Large intestine (tissue), 3 donors: ENCODE data around the gene CDH23. TPM values are rescaled to one million over a fixed set of nuclear protein-coding genes. Genes with fewer than 3 reads are reported as not detected.
A peak's percentile ranks its signal among the peaks of the same experiment; 100 is the strongest.

Experiments
- DNase-seq, 2 donors: peaks; one replicate each; pipeline versions ENCODE4 v3.0.0 to v3.0.0-alpha.2; 2013
- H3K27ac ChIP-seq: one replicate; pipeline ENCODE4 v1.5.1; 2013; ENCODE audit warnings: low read length
- H3K27me3 ChIP-seq: 2 replicates; pipeline ENCODE4 v1.6.1; 2013; ENCODE audit warnings: low read length; ENCODE audit not compliant: control insufficient read depth, insufficient read depth
- H3K36me3 ChIP-seq: 2 replicates; pipeline ENCODE4 v1.6.1; 2013; ENCODE audit warnings: low read length; ENCODE audit not compliant: control insufficient read depth, insufficient read depth
- H3K4me1 ChIP-seq: one replicate; pipeline ENCODE4 v1.6.1; 2013; ENCODE audit warnings: low read length; ENCODE audit not compliant: control insufficient read depth, insufficient read depth
- H3K4me3 ChIP-seq: one replicate; pipeline ENCODE4 v1.5.1; 2013; ENCODE audit warnings: low read length
- H3K9me3 ChIP-seq: one replicate; pipeline ENCODE4 v1.6.1; 2013; ENCODE audit warnings: mild to moderate bottlenecking, low read depth, low read length, moderate library complexity; ENCODE audit not compliant: control insufficient read depth
- WGBS: methylation state at CpG from one replicate; pipeline ENCODE4 v1.1.5; 2013; ENCODE audit warnings: low lambda C conversion rate; ENCODE audit not compliant: insufficient coverage; 5-methylcytosine and 5-hydroxymethylcytosine counted together
- polyA plus RNA-seq: library from polyadenylated mRNA; unstranded; fragments of 120-200 nt; gene quantifications from one replicate; pipeline ENCODE4 v1.2.1, GENCODE V29; 2013

Gene CDH23
- polyA plus RNA-seq, 1 donor = 1.7 TPM

DNA sequence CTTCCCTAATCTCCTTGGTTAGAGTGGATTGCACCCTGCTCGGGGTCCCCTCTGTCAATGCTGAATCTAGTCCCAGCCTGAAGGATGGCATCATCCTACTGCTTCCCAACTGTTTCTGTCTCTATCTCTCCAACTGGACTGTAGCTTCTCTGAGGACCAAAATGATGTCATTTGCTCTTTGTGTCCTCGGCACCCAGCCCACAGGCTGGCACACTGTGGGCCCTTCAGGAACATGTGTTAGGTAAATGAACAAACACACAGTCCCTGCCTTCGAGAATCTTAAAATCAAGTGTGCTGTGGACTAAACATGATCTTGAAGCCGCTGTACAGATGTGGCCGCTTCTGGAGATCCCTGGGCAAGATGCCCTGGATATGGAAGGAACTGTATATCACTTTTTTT, 5.0 kb upstream of the CDH23 start:
- H3K27ac ChIP-seq = no peak overlapping the region
- H3K4me3 ChIP-seq = no peak overlapping the region
- peaks cover 43% of the 10 kb centered on the region for H3K27me3 ChIP-seq
- WGBS = 80% methylated on average over 1 of the region's 5 CpGs
- no peak for DNase-seq
- no peaks in the 10 kb centered on the region for H3K4me1 ChIP-seq
- no peaks in the 10 kb centered on the region for H3K36me3 ChIP-seq
- H3K9me3 ChIP-seq = no peaks in the 10 kb centered on the region

DNA sequence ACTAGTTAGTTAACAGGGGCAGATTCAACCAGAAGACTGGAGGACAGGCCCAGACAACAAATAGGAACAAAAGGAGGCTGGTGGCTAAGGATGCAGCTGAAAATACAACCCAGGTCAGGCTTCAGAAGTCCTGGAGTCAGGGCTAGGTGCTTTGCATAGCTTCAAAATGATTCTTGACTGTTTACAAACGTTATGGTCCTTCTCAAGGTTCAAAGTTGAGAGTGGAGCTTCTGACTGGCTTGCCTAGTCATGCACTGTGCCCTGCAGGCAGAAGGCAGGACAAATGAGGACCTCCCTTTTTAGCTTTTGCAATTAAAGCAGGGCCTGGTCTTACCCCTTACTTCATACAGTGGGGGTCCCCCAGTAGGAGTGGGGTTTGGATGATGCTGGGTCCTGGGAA, 4.4 kb upstream of the CDH23 start:
- no peak for DNase-seq
- Histone ChIP-seq H3K4me1 (peaks cover under 1% of the 10 kb centered on the region), H3K9me3 (no peaks in the 10 kb centered on the region), H3K27me3 (peaks cover 45% of the 10 kb centered on the region), H3K36me3 (no peaks in the 10 kb centered on the region), H3K4me3 (no peak overlapping the region), H3K27ac (no peak overlapping the region)
- no CpG with 5 or more reads among the region's 1 CpG for WGBS

- no peak overlapping the region for H3K4me3 ChIP-seq
- H3K27ac ChIP-seq = no peak overlapping the region
- no peaks in the 10 kb centered on the region for H3K36me3 ChIP-seq
- DNase-seq = no peak
- peaks cover 8% of the 10 kb centered on the region for H3K4me1 ChIP-seq
- no CpG with 5 or more reads among the region's 16 CpGs for WGBS
- peaks cover 4% of the 10 kb centered on the region for H3K9me3 ChIP-seq
- H3K27me3 ChIP-seq = peaks cover 53% of the 10 kb centered on the region
Measured at GRCh38 chr10:71392791-71393781, 3.6 kb upstream of the CDH23 start.

DNA sequence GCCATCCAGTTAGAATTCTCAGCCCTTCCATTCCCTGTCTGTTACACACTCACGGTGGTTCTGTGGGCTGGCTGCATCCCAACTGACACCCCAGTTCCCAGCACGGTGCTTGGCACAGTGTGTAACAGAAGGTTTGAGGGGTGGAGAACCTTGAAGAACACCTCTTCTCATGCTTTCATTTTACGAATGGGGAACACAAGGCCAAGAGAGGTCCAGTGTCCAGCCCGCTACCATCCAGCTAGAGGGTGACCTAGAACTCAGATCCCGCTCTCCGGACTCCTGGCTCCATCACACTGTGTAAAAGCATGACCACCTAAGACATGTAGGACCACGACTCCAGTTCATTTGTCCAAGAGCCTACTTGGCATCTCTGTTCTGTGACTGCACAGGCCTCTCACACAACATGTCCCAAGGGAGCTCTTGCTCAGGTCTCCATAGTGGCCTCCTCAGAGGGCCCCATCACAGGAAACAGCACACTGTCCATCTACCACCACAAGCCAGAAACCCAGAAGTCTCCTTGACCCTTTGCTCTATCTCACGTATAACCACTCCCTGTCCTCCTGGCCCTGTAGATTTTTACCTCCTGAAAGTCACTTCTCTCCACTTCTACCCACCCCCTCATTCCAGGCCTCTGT, 2.8 kb upstream of the CDH23 start:
- Histone ChIP-seq H3K4me1 (peaks cover 8% of the 10 kb centered on the region), H3K27ac (no peak overlapping the region), H3K36me3 (no peaks in the 10 kb centered on the region), H3K4me3 (no peak overlapping the region), H3K9me3 (peaks cover 4% of the 10 kb centered on the region), H3K27me3 (peaks cover 59% of the 10 kb centered on the region)
- no CpG with 5 or more reads among the region's 8 CpGs for WGBS
- no peak for DNase-seq

GRCh38 chr10:71394926-71395562, 1.7 kb upstream of the CDH23 start:
- Histone ChIP-seq H3K4me1 (peaks cover 8% of the 10 kb centered on the region), H3K9me3 (peaks cover 4% of the 10 kb centered on the region), H3K4me3 (no peak overlapping the region), H3K27me3 (peaks cover 65% of the 10 kb centered on the region), H3K27ac (no peak overlapping the region), H3K36me3 (no peaks in the 10 kb centered on the region)
- no CpG with 5 or more reads among the region's 11 CpGs for WGBS
- DNase-seq = no peak

- Histone ChIP-seq H3K9me3 (peaks cover 4% of the 10 kb centered on the region), H3K36me3 (no peaks in the 10 kb centered on the region), H3K27ac (no peak overlapping the region), H3K4me3 (no peak overlapping the region), H3K27me3 (peaks cover 65% of the 10 kb centered on the region), H3K4me1 (peaks cover 8% of the 10 kb centered on the region)
- WGBS = no CpG with 5 or more reads among the region's 4 CpGs
- DNase-seq = no peak
Measured at GRCh38 chr10:71395621-71396020, 1.1 kb upstream of the CDH23 start.

DNA sequence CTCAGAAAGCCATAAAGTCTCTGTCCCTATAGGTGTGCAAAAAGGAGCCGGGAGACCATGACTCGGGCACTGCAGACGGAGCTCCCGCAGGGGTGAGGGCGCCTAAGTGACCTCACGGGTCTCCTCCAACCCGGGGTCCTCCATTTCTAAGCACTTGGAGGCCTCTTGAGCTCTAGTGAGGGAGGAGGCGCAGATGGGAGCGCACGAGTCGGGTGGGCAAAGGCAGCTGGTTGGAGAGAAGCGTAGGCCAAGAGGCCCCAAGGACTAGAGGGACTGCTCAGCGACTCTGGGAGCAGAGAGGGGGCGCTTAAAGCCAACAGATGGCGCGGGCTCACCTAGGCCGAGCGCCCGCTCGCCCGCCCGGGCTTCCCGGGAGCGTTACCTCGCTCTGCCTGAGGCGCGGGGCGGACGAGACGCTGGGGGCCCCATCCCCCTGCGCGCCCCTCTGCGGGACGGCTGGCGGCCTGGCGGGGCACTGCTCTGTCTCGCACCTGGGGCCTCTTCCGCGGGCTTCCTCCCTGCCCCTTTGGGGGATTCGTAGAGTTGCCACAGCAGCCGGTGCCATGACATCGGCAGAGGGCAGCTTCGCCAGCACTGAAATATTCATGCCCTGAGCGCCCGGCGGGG, 523 bp upstream of the CDH23 start:
- no CpG with 5 or more reads among the region's 46 CpGs for WGBS
- peak overlapping the region; percentile 23 for H3K4me3 ChIP-seq
- no peaks in the 10 kb centered on the region for H3K36me3 ChIP-seq
- H3K4me1 ChIP-seq = peaks cover 8% of the 10 kb centered on the region
- no peak overlapping the region for H3K27ac ChIP-seq
- DNase-seq = peak; percentile 42 to 56
- peaks cover 62% of the 10 kb centered on the region for H3K27me3 ChIP-seq
- peaks cover 4% of the 10 kb centered on the region for H3K9me3 ChIP-seq

GRCh38 chr10:71397296-71398212, 834 bp downstream of the CDH23 start:
- peaks cover 68% of the 10 kb centered on the region for H3K27me3 ChIP-seq
- WGBS = no CpG with 5 or more reads among the region's 82 CpGs
- peak in 1 of 2 donors; percentile 12 for DNase-seq

GRCh38 chr10:71398976-71399375, 2.3 kb downstream of the CDH23 start:
- Histone ChIP-seq H3K9me3 (peaks cover 4% of the 10 kb centered on the region), H3K27ac (no peak overlapping the region), H3K27me3 (peaks cover 66% of the 10 kb centered on the region), H3K4me1 (peaks cover 8% of the 10 kb centered on the region), H3K36me3 (no peaks in the 10 kb centered on the region), H3K4me3 (no peak overlapping the region)
- DNase-seq = no peak
- no CpG with 5 or more reads among the region's 4 CpGs for WGBS

More at GRCh38 chr10:71397296-71398212, 834 bp downstream of the CDH23 start:
- Histone ChIP-seq H3K4me3 (peak overlapping the region; percentile 10), H3K36me3 (no peaks in the 10 kb centered on the region), H3K27ac (no peak overlapping the region), H3K9me3 (peaks cover 4% of the 10 kb centered on the region), H3K4me1 (peaks cover 8% of the 10 kb centered on the region)
